Stimulated activated naive CD8-positive, alpha-beta T cell treated with anti-CD3 and anti-CD28 coated beads, Interleukin-15, amount 100 ng/mL, for 72 hours (primary cell): ENCODE results near the gene LIPN.
"Not testable (repeated sequence)": the region's sequence is repeated elsewhere in the genome, so short reads cannot be mapped to it uniquely, and the experiment has no call there.

Source experiments
- ATAC-seq: fragments of 150-1000 bp; cut with Tn5 transposase; 2 replicates; pipeline ENCODE4 v1.10.0; 2021; ENCODE audit warnings: mild to moderate bottlenecking, moderate library complexity
- DNase-seq, 2 donors: peaks; one replicate each; pipeline ENCODE4 v3.0.0; 2021 to 2022
- H3K27ac Mint-ChIP-seq, 2 donors: one replicate each; pipeline ENCODE4 v1.8.0; 2022; ENCODE audit warnings: mild to moderate bottlenecking in 2 of 2, mixed read lengths in 2 of 2, moderate library complexity in 2 of 2
- H3K27me3 Mint-ChIP-seq: one replicate; pipeline ENCODE4 v1.8.0; 2022; ENCODE audit warnings: mixed read lengths
- H3K4me1 Mint-ChIP-seq: one replicate; pipeline ENCODE4 v1.8.0; 2022; ENCODE audit warnings: mild to moderate bottlenecking, mixed read lengths
- H3K4me3 Mint-ChIP-seq, 2 donors: one replicate each; pipeline ENCODE4 v1.8.0; 2022; ENCODE audit warnings: mild to moderate bottlenecking in 2 of 2, mixed read lengths in 2 of 2, moderate library complexity in 1 of 2
- H3K9me3 Mint-ChIP-seq, 2 donors: one replicate each; pipeline ENCODE4 v1.8.0; 2022; ENCODE audit warnings: mixed read lengths in 2 of 2

LIPN gene

GRCh38 chr10:88759366-88760101 is at the start of gene LIPN:
Gene LIPN, plus strand, starts transcription at chr10:88760020. Its CDS starts 1,386 bp downstream, at chr10:88761406.
- Mint-ChIP-seq H3K4me1 (peaks cover 32% of the 10 kb centered on the region), H3K27ac (peak within 1 kb of the TSS in 1 of 2 donors; percentile 14), H3K4me3 (no peak within 1 kb of the TSS), H3K9me3 (peaks cover 0 to 5% of the 10 kb centered on the region in 2 donors), H3K27me3 (no peaks in the 10 kb centered on the region)
- ATAC-seq (no peak), DNase-seq (no peak)

GRCh38 chr10:88715517-88715916 is 44.3 kb upstream of the LIPN start:
- Mint-ChIP-seq H3K27me3 (peaks cover 9% of the 10 kb centered on the region), H3K4me3 (no peak overlapping the region), H3K9me3 (no peaks in the 10 kb centered on the region), H3K4me1 (peaks cover 6% of the 10 kb centered on the region), H3K27ac (no peak overlapping the region)
- ATAC-seq: no peak
- no peak for DNase-seq

- no peak overlapping the region for H3K4me3 Mint-ChIP-seq
- peaks cover 8% of the 10 kb centered on the region for H3K27me3 Mint-ChIP-seq
- DNase-seq: no peak
- no peaks in the 10 kb centered on the region for H3K9me3 Mint-ChIP-seq
- no peak overlapping the region for H3K27ac Mint-ChIP-seq
- peaks cover 9% of the 10 kb centered on the region for H3K4me1 Mint-ChIP-seq
- ATAC-seq: no peak
Observed at GRCh38 chr10:88721392-88721791, 38.4 kb upstream of the LIPN start.

GRCh38 chr10:88725798-88726197 is 34.0 kb upstream of the LIPN start:
- H3K27me3 Mint-ChIP-seq: no peaks in the 10 kb centered on the region
- peaks cover 9% of the 10 kb centered on the region for H3K4me1 Mint-ChIP-seq
- DNase-seq: no peak
- H3K27ac Mint-ChIP-seq: peak overlapping the region in 1 of 2 donors; percentile 94
- no peak for ATAC-seq
- peak overlapping the region in 1 of 2 donors; percentile 19 for H3K4me3 Mint-ChIP-seq
- H3K9me3 Mint-ChIP-seq: no peaks in the 10 kb centered on the region

- no peaks in the 10 kb centered on the region for H3K27me3 Mint-ChIP-seq
- no peak overlapping the region for H3K4me3 Mint-ChIP-seq
- peaks cover 15% of the 10 kb centered on the region for H3K4me1 Mint-ChIP-seq
- peak; percentile 61 to 65 for DNase-seq
- ATAC-seq: peak; percentile 60
- H3K27ac Mint-ChIP-seq: no peak overlapping the region
- H3K9me3 Mint-ChIP-seq: no peaks in the 10 kb centered on the region
Observed at GRCh38 chr10:88728107-88728763, 31.6 kb upstream of the LIPN start.

- Mint-ChIP-seq H3K9me3 (no peaks in the 10 kb centered on the region), H3K27ac (no peak overlapping the region), H3K4me3 (no peak overlapping the region), H3K4me1 (peaks cover 9% of the 10 kb centered on the region), H3K27me3 (peaks cover 5% of the 10 kb centered on the region)
- DNase-seq (no peak), ATAC-seq (no peak)
Observed at GRCh38 chr10:88730864-88731263, 29.0 kb upstream of the LIPN start.

GRCh38 chr10:88731296-88731695 is 28.5 kb upstream of the LIPN start:
- Mint-ChIP-seq H3K4me3 (no peak overlapping the region), H3K27me3 (peaks cover 5% of the 10 kb centered on the region), H3K27ac (no peak overlapping the region), H3K4me1 (peaks cover 5% of the 10 kb centered on the region), H3K9me3 (no peaks in the 10 kb centered on the region)
- DNase-seq: no peak
- no peak for ATAC-seq

GRCh38 chr10:88733215-88733614 is 26.6 kb upstream of the LIPN start:
- peaks cover 5% of the 10 kb centered on the region for H3K4me1 Mint-ChIP-seq
- peaks cover 12% of the 10 kb centered on the region for H3K27me3 Mint-ChIP-seq
- H3K4me3 Mint-ChIP-seq: no peak overlapping the region
- H3K9me3 Mint-ChIP-seq: no peaks in the 10 kb centered on the region
- no peak overlapping the region for H3K27ac Mint-ChIP-seq
- DNase-seq: no peak
- no peak for ATAC-seq

- Mint-ChIP-seq H3K4me3 (no peak overlapping the region), H3K27me3 (peaks cover 26% of the 10 kb centered on the region), H3K27ac (no peak overlapping the region), H3K4me1 (peaks cover 5% of the 10 kb centered on the region), H3K9me3 (no peaks in the 10 kb centered on the region)
- DNase-seq (no peak), ATAC-seq (no peak)
Observed at GRCh38 chr10:88735661-88736060, 24.2 kb upstream of the LIPN start.

GRCh38 chr10:88741921-88742320 is 17.9 kb upstream of the LIPN start:
- not testable (repeated sequence) for ATAC-seq, H3K27ac Mint-ChIP-seq, DNase-seq, H3K4me3 Mint-ChIP-seq, H3K4me1 Mint-ChIP-seq
- Mint-ChIP-seq H3K9me3 (peaks cover 4 to 14% of the 10 kb centered on the region in 2 donors), H3K27me3 (peaks cover 40% of the 10 kb centered on the region)

- no peak for ATAC-seq
- Mint-ChIP-seq H3K9me3 (peaks cover 4 to 14% of the 10 kb centered on the region in 2 donors), H3K27ac (no peak overlapping the region), H3K4me1 (peaks cover 6% of the 10 kb centered on the region), H3K4me3 (no peak overlapping the region), H3K27me3 (peaks cover 40% of the 10 kb centered on the region)
- DNase-seq: no peak
Observed at GRCh38 chr10:88742448-88742847, 17.4 kb upstream of the LIPN start.

- Mint-ChIP-seq H3K9me3 (peaks cover 8 to 14% of the 10 kb centered on the region in 2 donors), H3K27ac (no peak overlapping the region), H3K4me1 (peaks cover 6% of the 10 kb centered on the region), H3K4me3 (no peak overlapping the region), H3K27me3 (peaks cover 25% of the 10 kb centered on the region)
- no peak for ATAC-seq
- no peak for DNase-seq
Observed at GRCh38 chr10:88744002-88744401, 15.8 kb upstream of the LIPN start.

GRCh38 chr10:88745633-88746032 is 14.2 kb upstream of the LIPN start:
- peaks cover 8 to 14% of the 10 kb centered on the region in 2 donors for H3K9me3 Mint-ChIP-seq
- no peak for ATAC-seq
- peaks cover 20% of the 10 kb centered on the region for H3K27me3 Mint-ChIP-seq
- H3K4me3 Mint-ChIP-seq: no peak overlapping the region
- peaks cover 6% of the 10 kb centered on the region for H3K4me1 Mint-ChIP-seq
- peak overlapping the region in 1 of 2 donors; percentile 5 for H3K27ac Mint-ChIP-seq
- DNase-seq: no peak

GRCh38 chr10:88754287-88754686 is 5.5 kb upstream of the LIPN start:
- Mint-ChIP-seq H3K4me3 (no peak overlapping the region), H3K27ac (no peak overlapping the region), H3K4me1 (peaks cover 8% of the 10 kb centered on the region), H3K27me3 (no peaks in the 10 kb centered on the region), H3K9me3 (no peaks in the 10 kb centered on the region)
- ATAC-seq (no peak), DNase-seq (no peak)

GRCh38 chr10:88755753-88756152 is 4.1 kb upstream of the LIPN start:
- Mint-ChIP-seq H3K9me3 (peaks cover 0 to 5% of the 10 kb centered on the region in 2 donors), H3K27ac (no peak overlapping the region), H3K4me3 (no peak overlapping the region), H3K4me1 (peaks cover 15% of the 10 kb centered on the region), H3K27me3 (no peaks in the 10 kb centered on the region)
- peak in 1 of 2 donors; percentile 16 for DNase-seq
- peak; percentile 98 for ATAC-seq

GRCh38 chr10:88756660-88757059 is 3.2 kb upstream of the LIPN start:
- Mint-ChIP-seq H3K4me1 (peaks cover 15% of the 10 kb centered on the region), H3K27me3 (no peaks in the 10 kb centered on the region), H3K4me3 (no peak overlapping the region), H3K9me3 (peaks cover 0 to 5% of the 10 kb centered on the region in 2 donors), H3K27ac (no peak overlapping the region)
- DNase-seq (no peak), ATAC-seq (no peak)
